GM19452 (cell line): ENCODE data around the gene AGRP.
"Not testable (repeated sequence)": the region's sequence is repeated elsewhere in the genome, so short reads cannot be mapped to it uniquely, and the experiment has no call there.

Source experiments
- ATAC-seq: cut with Tn5 transposase; IDR thresholded peaks from one replicate; pipeline ENCODE4 v1.9.1; 2021; ENCODE audit not compliant: unreplicated experiment

AGRP gene

GRCh38 chr16:67483150-67483549 lies at the start of gene AGRP:
TSS of gene AGRP (minus strand) at chr16:67483547. CDS start at chr16:67483398, 149 bp downstream.
- no peak for ATAC-seq

GRCh38 chr16:67531247-67531646 lies 47.9 kb upstream of the AGRP start:
- ATAC-seq: no peak

- ATAC-seq: no peak
These were observed 46.9 kb upstream of the AGRP start for GRCh38 chr16:67530013-67530939.

- no peak for ATAC-seq
These were observed 46.2 kb upstream of the AGRP start for GRCh38 chr16:67529582-67530012.

- no peak for ATAC-seq
These were observed 45.7 kb upstream of the AGRP start for GRCh38 chr16:67528870-67529581.

GRCh38 chr16:67528222-67528869 lies 45.0 kb upstream of the AGRP start, which contains the start of gene RIPOR1:
TSS of gene RIPOR1 (plus strand) at chr16:67528829. CDS start at chr16:67538447, 9,618 bp downstream.
- no peak for ATAC-seq

GRCh38 chr16:67526149-67526791 lies 42.9 kb upstream of the AGRP start:
- no peak for ATAC-seq

- ATAC-seq: no peak
These were observed 42.0 kb upstream of the AGRP start for GRCh38 chr16:67525176-67525860.

- ATAC-seq: peak; percentile 60
These were observed 37.9 kb upstream of the AGRP start for GRCh38 chr16:67521095-67521804.

GRCh38 chr16:67519242-67519641 lies 35.9 kb upstream of the AGRP start:
- no peak for ATAC-seq

- ATAC-seq: no peak
These were observed 35.3 kb upstream of the AGRP start for GRCh38 chr16:67518676-67519075.

- no peak for ATAC-seq
These were observed 34.5 kb upstream of the AGRP start for GRCh38 chr16:67517661-67518423.

GRCh38 chr16:67517155-67517445 lies 33.8 kb upstream of the AGRP start:
- no peak for ATAC-seq

- no peak for ATAC-seq
These were observed 33.2 kb upstream of the AGRP start for GRCh38 chr16:67516296-67517154.

- ATAC-seq: peak; percentile 52
These were observed 31.1 kb upstream of the AGRP start for GRCh38 chr16:67514382-67514828.

GRCh38 chr16:67513892-67514291 lies 30.5 kb upstream of the AGRP start:
- not testable (repeated sequence) for ATAC-seq

- ATAC-seq: no peak
These were observed 25.7 kb upstream of the AGRP start for GRCh38 chr16:67509016-67509415.

- ATAC-seq: no peak
These were observed 23.1 kb upstream of the AGRP start for GRCh38 chr16:67506468-67506867.
